CD4-positive, alpha-beta T cell treated with Interleukin-2 at 100 ng/mL for 4 hours (primary cell): ENCODE data around the gene TP53BP2.
"Not testable (repeated sequence)": the region's sequence is repeated elsewhere in the genome, so short reads cannot be mapped to it uniquely, and the experiment has no call there.

Experiments
- DNase-seq: peaks from one replicate; pipeline ENCODE4 v3.0.0-alpha.2; 2020; ENCODE audit warnings: low spot score

Gene TP53BP2

DNA sequence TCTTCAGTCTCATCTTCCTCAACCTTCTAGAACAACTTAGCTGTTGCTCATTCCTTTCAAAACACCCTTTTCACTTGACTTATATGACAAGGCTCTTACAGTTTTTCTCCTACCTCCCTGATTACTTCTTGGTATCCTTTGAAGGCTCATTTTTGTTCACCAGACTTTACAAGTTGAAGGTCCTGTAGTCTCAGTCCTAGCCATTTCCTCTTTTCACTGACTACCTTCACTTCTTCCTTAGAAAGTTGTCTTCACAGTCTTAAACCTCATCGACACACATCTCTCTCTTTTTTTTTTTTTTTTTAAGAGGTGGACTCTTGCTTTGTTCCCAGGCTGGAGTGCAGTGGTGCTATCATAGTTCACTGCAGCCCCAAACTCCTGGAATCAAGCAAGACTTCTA is 6.6 kb upstream of the TP53BP2 start:
- no peak for DNase-seq

GRCh38 chr1:223849352-223850254 is 3.9 kb upstream of the TP53BP2 start:
- DNase-seq: no peak

DNA sequence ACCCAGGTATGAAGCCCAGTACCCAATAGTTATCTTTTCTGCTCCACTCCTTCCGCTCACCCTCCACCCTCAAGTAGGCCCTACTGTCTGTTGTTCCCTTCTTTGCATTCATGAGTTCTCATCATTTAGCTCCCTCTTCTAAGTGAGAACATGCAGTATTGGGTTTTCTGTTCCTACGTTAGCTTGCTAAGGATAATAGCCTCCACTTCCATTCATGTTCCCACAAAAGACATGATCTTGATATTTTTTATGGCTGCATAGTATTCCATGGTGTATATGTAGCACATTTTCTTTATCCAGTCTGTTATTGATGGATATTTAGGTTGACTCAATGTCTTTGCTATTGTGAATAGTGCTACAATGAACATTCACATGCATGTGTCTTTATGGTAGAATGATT is 2.8 kb upstream of the TP53BP2 start:
- no peak for DNase-seq

GRCh38 chr1:223847781-223848345 is 2.1 kb upstream of the TP53BP2 start:
- DNase-seq: no peak

GRCh38 chr1:223845037-223845809 is 524 bp downstream of the TP53BP2 start:
- DNase-seq: peak; percentile 44

- peak; percentile 62 for DNase-seq
Observed at GRCh38 chr1:223844787-223845036, 1.0 kb downstream of the TP53BP2 start.

DNA sequence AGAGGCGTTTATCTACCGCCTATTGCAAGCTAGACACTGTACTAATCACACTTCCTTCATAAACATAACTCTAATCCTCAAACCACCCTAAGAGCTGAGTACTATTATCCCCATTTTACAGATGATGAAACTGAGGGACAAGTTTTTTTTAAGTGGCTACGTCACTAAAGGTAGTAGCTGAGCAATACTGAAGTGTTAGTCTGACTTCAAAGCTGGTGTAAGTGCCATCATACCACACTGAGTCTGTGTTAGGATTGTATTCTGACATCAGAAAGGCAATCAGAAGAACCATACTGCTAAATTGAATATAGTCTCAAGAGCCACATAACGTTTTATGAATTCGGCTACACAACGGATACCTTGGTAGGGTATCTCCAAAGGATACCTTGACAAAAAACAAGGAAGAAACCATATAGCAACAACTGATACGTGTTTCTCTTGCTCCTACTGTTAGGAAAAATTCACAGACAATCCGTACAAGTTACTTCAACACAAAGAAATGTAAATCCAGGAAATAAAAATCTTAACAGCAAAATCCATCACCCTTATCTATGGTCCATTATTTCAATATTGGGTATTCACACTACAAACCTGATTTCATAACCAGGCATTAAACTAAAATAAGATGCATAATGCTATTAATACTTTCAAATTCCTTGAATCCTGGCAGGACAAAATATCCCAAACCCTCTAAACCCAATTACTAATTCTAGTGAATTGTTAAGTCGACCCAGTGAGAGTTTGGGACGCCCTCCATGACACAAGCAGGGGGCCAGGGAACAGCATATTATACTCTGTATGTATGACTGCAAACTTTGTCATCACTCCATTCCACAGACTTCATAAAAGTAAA is 1.6 kb downstream of the TP53BP2 start:
- DNase-seq: peak; percentile 47

GRCh38 chr1:223842784-223843183 is 3.0 kb downstream of the TP53BP2 start:
- no peak for DNase-seq

DNA sequence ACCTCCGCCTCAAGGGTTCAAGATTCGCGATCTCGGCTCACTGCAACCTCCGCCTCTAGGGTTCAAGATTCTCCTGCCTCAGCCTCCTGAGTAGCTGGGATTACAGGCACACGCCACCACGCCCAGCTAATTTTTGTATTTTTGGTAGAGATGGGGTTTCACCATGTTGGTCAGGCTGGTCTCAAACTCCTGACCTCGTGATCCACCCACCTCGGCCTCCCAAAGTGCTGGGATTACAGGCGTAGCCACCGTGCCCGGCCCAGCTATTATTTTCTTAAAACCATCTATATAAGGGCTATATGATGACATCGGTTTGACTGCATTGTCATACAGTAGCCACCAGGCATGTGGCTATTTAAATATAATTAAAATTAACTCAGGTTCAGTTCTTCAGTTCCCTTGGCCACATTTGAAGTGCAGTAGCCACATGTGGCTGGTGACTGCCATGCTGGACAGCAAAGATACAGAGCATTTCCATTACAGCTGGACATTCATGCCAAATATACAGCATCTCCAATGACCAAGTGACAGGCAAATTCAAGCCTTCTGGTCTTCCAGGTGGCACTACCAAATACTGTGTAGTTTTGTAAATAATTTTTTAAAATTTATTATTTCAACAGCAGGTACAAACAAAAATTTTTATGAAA is 3.6 kb downstream of the TP53BP2 start:
- DNase-seq: not testable (repeated sequence)

GRCh38 chr1:223840254-223840653 is 5.5 kb downstream of the TP53BP2 start:
- no peak for DNase-seq

- DNase-seq: no peak
Observed at GRCh38 chr1:223838125-223838854, 7.5 kb downstream of the TP53BP2 start.

GRCh38 chr1:223837687-223838086 is 8.1 kb downstream of the TP53BP2 start:
- DNase-seq: no peak

- no peak for DNase-seq
Observed at GRCh38 chr1:223837206-223837605, 8.5 kb downstream of the TP53BP2 start.

DNA sequence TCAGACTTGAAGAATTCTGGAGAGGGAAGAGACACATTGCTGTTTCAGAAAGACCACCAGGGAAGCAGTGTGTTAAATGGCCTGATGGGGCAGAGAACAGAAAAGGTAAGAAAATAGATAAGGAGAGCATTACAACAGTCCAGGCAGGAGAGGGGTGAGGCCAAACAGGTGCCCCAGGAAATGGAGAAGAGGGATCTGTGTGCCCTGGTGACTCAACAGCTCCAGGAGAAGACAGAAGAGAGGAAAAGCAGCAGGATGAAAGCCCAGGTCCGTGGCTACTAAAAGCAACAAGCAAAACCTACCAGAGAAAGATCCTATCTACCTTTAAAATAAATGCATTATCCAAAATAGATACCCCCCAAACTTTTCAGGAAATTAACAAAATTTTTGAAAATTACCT is 9.2 kb downstream of the TP53BP2 start:
- no peak for DNase-seq

GRCh38 chr1:223835754-223836153 is 10.0 kb downstream of the TP53BP2 start:
- no peak for DNase-seq

DNA sequence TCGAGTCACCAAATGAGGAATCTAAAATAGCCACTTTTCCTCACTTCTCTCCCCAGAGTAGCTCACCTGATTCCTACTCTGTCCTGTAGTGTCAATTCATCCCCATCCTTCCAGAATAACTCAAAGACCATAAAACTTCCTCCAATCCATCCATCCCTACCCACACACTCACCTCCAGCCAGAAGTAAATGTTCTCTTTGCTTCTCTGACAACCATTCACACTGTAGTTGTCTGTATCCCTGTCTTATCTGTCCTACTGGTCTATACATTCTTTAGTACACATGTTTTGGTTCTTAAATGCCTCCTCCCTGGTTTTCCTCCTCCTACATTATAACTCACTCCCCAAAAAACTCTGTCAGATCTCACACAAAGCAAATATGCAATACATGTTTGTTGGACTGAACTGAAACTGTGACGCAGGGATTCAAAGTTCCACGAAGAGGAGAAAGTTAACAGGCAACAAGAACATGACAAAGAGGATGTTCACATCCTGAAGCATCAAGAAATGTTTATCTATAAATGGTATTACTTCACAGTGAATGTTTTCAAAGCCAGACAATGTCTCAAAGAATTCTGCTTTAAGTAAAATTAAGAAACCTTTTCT is 11.0 kb downstream of the TP53BP2 start:
- peak; percentile 71 for DNase-seq

DNA sequence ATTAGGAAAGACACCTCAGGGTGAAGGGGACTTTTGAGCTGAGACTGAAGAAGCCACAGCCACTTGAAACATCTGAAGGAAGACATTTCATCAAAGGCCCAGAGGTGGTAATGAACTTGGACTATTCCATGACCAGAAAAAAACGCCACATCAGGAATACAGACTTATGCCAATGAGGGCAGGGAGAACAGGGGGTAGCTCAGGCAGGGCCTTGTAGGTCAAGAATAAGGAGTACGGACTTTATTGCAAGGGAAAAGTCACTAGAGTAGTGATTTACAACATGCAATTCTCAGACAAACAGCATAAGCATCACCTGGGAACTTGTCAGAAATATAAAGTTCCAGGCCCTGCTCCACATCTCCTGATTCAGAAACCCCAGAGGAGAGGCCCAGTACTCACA is 11.8 kb downstream of the TP53BP2 start:
- no peak for DNase-seq

GRCh38 chr1:223832637-223832943 is 13.2 kb downstream of the TP53BP2 start:
- no peak for DNase-seq

GRCh38 chr1:223831755-223832636 is 13.8 kb downstream of the TP53BP2 start:
- DNase-seq: peak; percentile 72

DNA sequence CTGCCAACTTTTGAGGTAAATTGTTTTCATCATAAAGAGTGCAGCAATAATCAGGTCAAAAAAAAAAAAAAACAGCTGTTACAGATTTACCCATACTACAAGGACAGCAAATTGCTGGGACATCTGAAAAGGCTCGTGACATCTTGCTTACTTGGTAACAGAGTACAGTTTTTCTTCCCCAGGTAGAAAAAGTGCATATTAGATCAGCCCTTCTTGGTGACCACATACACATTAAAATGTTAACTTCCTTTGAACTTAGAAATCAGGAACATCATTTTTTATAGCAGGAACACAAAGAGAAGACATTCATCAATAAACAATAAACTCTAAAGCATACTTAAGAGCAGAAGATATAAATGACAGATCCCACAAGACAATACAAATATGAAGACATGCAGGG is 16.1 kb downstream of the TP53BP2 start:
- no peak for DNase-seq
